Caco-2 (cell line): Measurements from ENCODE around the gene NT5E. TPM values are rescaled to one million over a fixed set of nuclear protein-coding genes. Genes with fewer than 3 reads are reported as not detected.

Source experiments
- BruUV-seq: library from RNA; stranded (reverse); fragments of 400-500 nt; replicated peaks from 2 replicates; lab custom pipeline; 2021; lab: Mats Ljungman, UMichigan
- CTCF ChIA-PET: fragments of 300-600 bp; sonication (Branson Sonifier 250); formaldehyde crosslinking; loops from one replicate; lab custom pipeline; 2022; ENCODE audit warnings: antibody characterized with exemption; lab: Charles Lee
- POLR2A ChIA-PET: fragments of 300-600 bp; sonication (Branson Sonifier 250); formaldehyde crosslinking; loops from one replicate; lab custom pipeline; 2022; ENCODE audit warnings: antibody characterized with exemption; lab: Charles Lee
- DNase-seq, 2 experiments: peaks; one replicate each; pipeline versions ENCODE4 v3.0.0 to v3.0.0-alpha.2; 2020 to 2022
- H3K27me3 ChIP-seq: replicated peaks from 2 replicates; pipeline ENCODE4 v1.6.0; 2011; ENCODE audit warnings: low read length; ENCODE audit not compliant: control insufficient read depth, insufficient read depth
- H3K36me3 ChIP-seq: 2 replicates; pipeline ENCODE4 v1.5.1; 2011; ENCODE audit warnings: low read length; ENCODE audit not compliant: control insufficient read depth, insufficient read depth
- H3K4me1 ChIP-seq: fragments of 250-450 bp; sonication (Bioruptor Pico); 2 replicates; pipeline ENCODE4 v1.5.1; 2020; ENCODE audit warnings: mild to moderate bottlenecking
- H3K4me3 ChIP-seq: 2 replicates; pipeline ENCODE4 v1.5.1; 2011; ENCODE audit warnings: low read depth, mild to moderate bottlenecking, control low read depth, low read length
- H3K9me3 ChIP-seq: fragments of 250-450 bp; sonication (Bioruptor Pico); 2 replicates; pipeline ENCODE4 v1.5.1; 2020; ENCODE audit warnings: mild to moderate bottlenecking, moderate library complexity
- H3K27ac Mint-ChIP-seq: one replicate; pipeline ENCODE4 v1.8.0; 2022; ENCODE audit warnings: mixed read lengths; ENCODE audit not compliant: unreplicated experiment
- H3K27me3 Mint-ChIP-seq: one replicate; pipeline ENCODE4 v1.8.0; 2022; ENCODE audit warnings: mixed read lengths; ENCODE audit not compliant: insufficient read depth, unreplicated experiment
- H3K36me3 Mint-ChIP-seq: one replicate; pipeline ENCODE4 v1.8.0; 2022; ENCODE audit warnings: mild to moderate bottlenecking, mixed read lengths; ENCODE audit not compliant: insufficient read depth, unreplicated experiment
- H3K4me1 Mint-ChIP-seq: one replicate; pipeline ENCODE4 v1.8.0; 2022; ENCODE audit warnings: low read depth, mixed read lengths; ENCODE audit not compliant: unreplicated experiment
- H3K4me3 Mint-ChIP-seq: one replicate; pipeline ENCODE4 v1.8.0; 2022; ENCODE audit warnings: mild to moderate bottlenecking, moderate library complexity, mixed read lengths; ENCODE audit not compliant: unreplicated experiment
- H3K9me3 Mint-ChIP-seq: one replicate; pipeline ENCODE4 v1.8.0; 2022; ENCODE audit warnings: mixed read lengths; ENCODE audit not compliant: unreplicated experiment
- intact Hi-C: fragments of 100-400 bp; cut with micrococcal nuclease; formaldehyde crosslinking; loops from one replicate; pipeline ENCODE4 v1.10.0; 2022; ENCODE audit not compliant: unreplicated experiment
- total RNA-seq: library from RNA; stranded (reverse); gene quantifications from 2 replicates; pipeline ENCODE4 v1.2.3, GENCODE V29; 2022
- TF ChIP-seq, protein P1 (sequence below), 2 experiments: fragments of 200-600 bp in 1 of 2; IDR thresholded peaks; 1 replicate in 1 of 2; 2 replicates in 1 of 2; pipeline versions ENCODE4 v1.5.1 to v1.8.0; 2011 to 2022; ENCODE audit warnings: antibody characterized with exemption in 1 of 2, control low read depth in 1 of 2, inconsistent platforms in 1 of 2, low read depth in 1 of 2, low read length in 1 of 2, mild to moderate bottlenecking in 1 of 2, moderate library complexity in 1 of 2; ENCODE audit not compliant: insufficient read depth in 1 of 2, severe bottlenecking in 1 of 2, unreplicated experiment in 1 of 2

NT5E gene
- total RNA-seq, 1 experiment from 2014 or later: 1.0 TPM

DNA sequence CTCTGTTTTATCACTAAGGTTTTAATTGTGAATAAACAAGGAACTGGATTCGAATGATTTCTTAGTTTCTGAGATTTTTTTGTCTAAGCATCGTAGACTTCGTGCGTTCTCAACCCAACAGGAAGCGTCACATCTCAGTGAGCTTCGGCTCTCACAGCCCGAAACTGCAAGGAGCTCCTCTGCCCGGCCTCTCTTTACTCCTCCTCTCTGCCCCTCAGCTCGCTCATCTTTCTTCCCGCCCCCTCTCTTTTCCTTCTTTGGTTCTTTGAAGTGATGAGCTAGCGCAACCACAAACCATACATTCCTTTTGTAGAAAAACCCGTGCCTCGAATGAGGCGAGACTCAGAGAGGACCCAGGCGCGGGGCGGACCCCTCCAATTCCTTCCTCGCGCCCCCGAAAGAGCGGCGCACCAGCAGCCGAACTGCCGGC is 480 bp upstream of the NT5E start:
- no peaks in the 10 kb centered on the region for H3K36me3 ChIP-seq
- H3K4me3 ChIP-seq: peak overlapping the region; percentile 61
- TF ChIP-seq, protein P1, sequence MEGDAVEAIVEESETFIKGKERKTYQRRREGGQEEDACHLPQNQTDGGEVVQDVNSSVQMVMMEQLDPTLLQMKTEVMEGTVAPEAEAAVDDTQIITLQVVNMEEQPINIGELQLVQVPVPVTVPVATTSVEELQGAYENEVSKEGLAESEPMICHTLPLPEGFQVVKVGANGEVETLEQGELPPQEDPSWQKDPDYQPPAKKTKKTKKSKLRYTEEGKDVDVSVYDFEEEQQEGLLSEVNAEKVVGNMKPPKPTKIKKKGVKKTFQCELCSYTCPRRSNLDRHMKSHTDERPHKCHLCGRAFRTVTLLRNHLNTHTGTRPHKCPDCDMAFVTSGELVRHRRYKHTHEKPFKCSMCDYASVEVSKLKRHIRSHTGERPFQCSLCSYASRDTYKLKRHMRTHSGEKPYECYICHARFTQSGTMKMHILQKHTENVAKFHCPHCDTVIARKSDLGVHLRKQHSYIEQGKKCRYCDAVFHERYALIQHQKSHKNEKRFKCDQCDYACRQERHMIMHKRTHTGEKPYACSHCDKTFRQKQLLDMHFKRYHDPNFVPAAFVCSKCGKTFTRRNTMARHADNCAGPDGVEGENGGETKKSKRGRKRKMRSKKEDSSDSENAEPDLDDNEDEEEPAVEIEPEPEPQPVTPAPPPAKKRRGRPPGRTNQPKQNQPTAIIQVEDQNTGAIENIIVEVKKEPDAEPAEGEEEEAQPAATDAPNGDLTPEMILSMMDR (IDR thresholded peaks at IDR 0.05; ENCODE audit: insufficient read depth in 1 of 2, low read depth in 1 of 2, low read length in 1 of 2, severe bottlenecking in 1 of 2, unreplicated experiment in 1 of 2): no peak
- no peaks in the 10 kb centered on the region for H3K9me3 Mint-ChIP-seq
- H3K4me3 Mint-ChIP-seq: peak overlapping the region; percentile 85
- DNase-seq: peak in 1 of 2 experiments; percentile 6
- H3K27me3 Mint-ChIP-seq: peaks cover 7% of the 10 kb centered on the region
- ChIA-PET CTCF (interaction anchor here (0.6 to 2.7 kb wide), 5 partner anchors 18 to 491 kb away, joined by 3 to 12 read pairs (median 5); no protein-coding TSS in a partner anchor), POLR2A (interaction anchor here (0.6 kb wide), 1 partner anchor 194 kb away, joined by 11 read pairs; the partner anchor contains the start of gene SYNCRIP)
- intact Hi-C loops: no loop called here
- BruUV-seq: no TSS peak
- H3K27me3 ChIP-seq: no peaks in the 10 kb centered on the region
- H3K27ac Mint-ChIP-seq: no peak overlapping the region
- peaks cover 17% of the 10 kb centered on the region for H3K4me1 Mint-ChIP-seq
- no peaks in the 10 kb centered on the region for H3K4me1 ChIP-seq
- no peaks in the 10 kb centered on the region for H3K9me3 ChIP-seq
- H3K36me3 Mint-ChIP-seq: no peaks in the 10 kb centered on the region

DNA sequence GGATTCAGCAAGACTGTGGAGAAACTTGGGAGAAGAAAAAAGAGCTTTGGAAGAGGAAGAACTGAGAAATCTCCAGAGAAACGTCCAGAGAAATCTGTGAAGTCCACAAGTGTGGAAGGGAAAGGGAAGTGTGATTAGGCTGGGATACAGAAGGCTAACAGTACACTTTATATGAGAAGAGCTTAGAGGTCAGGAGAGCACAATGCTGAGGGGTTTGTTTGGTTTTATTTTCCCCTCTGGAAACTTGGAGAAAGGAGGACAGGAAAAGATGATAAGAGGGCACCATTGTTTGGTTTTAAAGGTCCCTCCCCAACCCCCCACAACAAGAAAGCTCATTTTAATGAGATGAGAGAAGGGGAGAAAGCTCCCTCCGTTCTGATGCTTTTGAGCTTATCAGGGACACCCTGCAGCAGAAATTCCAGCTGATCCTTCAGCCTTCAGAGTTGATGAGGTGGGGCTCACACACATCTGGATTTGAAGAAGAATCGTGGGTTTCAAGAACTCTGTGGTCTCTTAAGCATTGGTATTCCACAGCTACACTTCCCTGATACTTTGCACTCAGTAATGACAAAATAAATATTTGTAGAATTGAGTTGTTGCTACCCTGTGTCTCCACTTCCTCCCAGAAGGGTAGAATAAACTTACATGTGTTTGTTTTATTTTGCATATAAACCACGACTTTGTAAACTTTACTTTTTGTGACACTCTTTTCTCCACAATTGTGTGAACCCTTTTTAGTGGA is 1.9 kb downstream of the NT5E start:
- no peaks in the 10 kb centered on the region for H3K9me3 ChIP-seq
- intact Hi-C loops: loop anchor here (2.0 kb wide), 1 partner anchor 47 kb away; no protein-coding TSS in a partner anchor
- CTCF ChIA-PET: interaction anchor here (2.7 kb wide), 1 partner anchor 31 kb away, joined by 12 read pairs; no protein-coding TSS in a partner anchor
- Mint-ChIP-seq H3K4me1 (peaks cover 17% of the 10 kb centered on the region), H3K27me3 (peaks cover 7% of the 10 kb centered on the region), H3K9me3 (no peaks in the 10 kb centered on the region), H3K36me3 (no peaks in the 10 kb centered on the region), H3K27ac (no peak overlapping the region), H3K4me3 (peak overlapping the region; percentile 85)
- H3K27me3 ChIP-seq: no peaks in the 10 kb centered on the region
- no peaks in the 10 kb centered on the region for H3K4me1 ChIP-seq
- H3K4me3 ChIP-seq: no peak overlapping the region
- TF ChIP-seq, protein P1 (IDR thresholded peaks at IDR 0.05; ENCODE audit: insufficient read depth in 1 of 2, low read depth in 1 of 2, low read length in 1 of 2, severe bottlenecking in 1 of 2, unreplicated experiment in 1 of 2): no peak
- POLR2A ChIA-PET: interaction anchor here (0.6 kb wide), 1 partner anchor 47 kb away, joined by 4 read pairs; no protein-coding TSS in a partner anchor
- DNase-seq: no peak
- no TSS peak for BruUV-seq
- no peaks in the 10 kb centered on the region for H3K36me3 ChIP-seq

DNA sequence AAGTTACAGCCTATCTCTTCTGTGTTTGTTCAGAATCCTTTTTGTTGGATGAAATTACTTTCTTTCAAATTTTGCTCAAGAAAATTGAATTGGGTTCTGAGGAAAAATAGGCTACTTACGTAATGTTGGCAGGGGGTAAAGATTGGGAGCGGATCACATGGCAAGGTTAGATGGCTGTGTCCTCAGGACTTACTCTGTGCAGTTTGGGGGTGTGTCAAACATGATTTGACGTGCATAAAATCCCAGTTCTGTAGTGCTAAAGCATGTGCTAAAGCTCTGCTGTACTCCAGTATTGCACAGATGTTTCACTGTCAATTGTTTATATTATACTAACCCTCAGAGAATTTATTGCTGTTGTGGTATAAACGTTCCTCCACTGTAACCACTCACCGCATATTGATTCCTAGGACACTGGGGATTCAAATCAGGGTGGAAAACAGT is 2.6 kb downstream of the NT5E start:
- intact Hi-C loops: no loop called here
- Histone ChIP-seq H3K4me1 (no peaks in the 10 kb centered on the region), H3K4me3 (no peak overlapping the region), H3K36me3 (no peaks in the 10 kb centered on the region), H3K9me3 (no peaks in the 10 kb centered on the region), H3K27me3 (no peaks in the 10 kb centered on the region)
- TF ChIP-seq, protein P1 (IDR thresholded peaks at IDR 0.05; ENCODE audit: insufficient read depth in 1 of 2, low read depth in 1 of 2, low read length in 1 of 2, severe bottlenecking in 1 of 2, unreplicated experiment in 1 of 2): no peak
- Mint-ChIP-seq H3K27ac (no peak overlapping the region), H3K9me3 (no peaks in the 10 kb centered on the region), H3K4me3 (no peak overlapping the region), H3K27me3 (peaks cover 7% of the 10 kb centered on the region), H3K36me3 (no peaks in the 10 kb centered on the region), H3K4me1 (peaks cover 17% of the 10 kb centered on the region)
- ChIA-PET POLR2A (no interaction called here), CTCF (no interaction called here)
- BruUV-seq: no TSS peak
- DNase-seq: no peak
